Measurements from ENCODE around the gene COQ3. TPM values are rescaled to one million over a fixed set of nuclear protein-coding genes. Genes with fewer than 3 reads are reported as not detected.

Gene COQ3
- total and polyA plus RNA-seq, 2 of the 8 experiments (the other 6 are each of a cell fraction or from before 2014, with no cell fraction given) = 8.4 to 16.2 TPM

DNA sequence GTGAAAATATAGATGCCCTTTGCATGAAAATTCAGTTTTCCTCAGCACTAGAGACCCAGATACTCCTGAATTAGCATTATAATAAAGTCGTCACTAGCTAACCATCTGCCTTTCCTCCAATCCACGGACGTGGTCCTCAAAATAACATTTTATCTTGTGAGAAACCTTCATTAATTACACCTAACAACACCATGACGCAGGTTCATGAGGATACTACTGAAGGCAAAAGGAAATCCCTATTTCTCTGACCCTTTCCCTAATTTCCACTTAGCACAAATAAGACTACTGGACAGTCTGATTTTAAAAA lies 32.4 kb upstream of the COQ3 start:
- H3K27me3 ChIP-seq (replicated peaks in 1 of 4; ENCODE audit: control insufficient read depth in 3 of 4, extremely low read depth in 1 of 4, insufficient read depth in 3 of 4, low read length in 3 of 4) = no peaks in the 10 kb centered on the region
- no peak overlapping the region for H3K23ac ChIP-seq (ENCODE audit: insufficient read length)
- H2AK5ac ChIP-seq (ENCODE audit: low read depth, low read length) = no peak overlapping the region
- peak overlapping the region; percentile 63 to 75 for H3K4me2 ChIP-seq (ENCODE audit: insufficient read depth in 1 of 2, low read depth in 2 of 2, low read length in 2 of 2)
- peaks cover 13 to 14% of the 10 kb centered on the region in 2 experiments for H4K20me1 ChIP-seq (replicated peaks in 1 of 2; ENCODE audit: control insufficient read depth in 1 of 2, insufficient read depth in 2 of 2, low read length in 2 of 2)
- H2BK12ac ChIP-seq (ENCODE audit: low read depth, low read length) = no peak overlapping the region; the same call in 1 of the 2 replicates
- H3K79me2 ChIP-seq (ENCODE audit: control insufficient read depth in 1 of 2, insufficient read depth in 2 of 2, low read length in 2 of 2) = peaks cover 27 to 51% of the 10 kb centered on the region in 2 experiments
- H2BK15ac ChIP-seq (ENCODE audit: low read length) = no peak overlapping the region
- peaks cover 8% of the 10 kb centered on the region; the same call in 1 of the 2 replicates for H3K23me2 ChIP-seq (ENCODE audit: low read depth, low read length)
- 22% methylated on average over 4 of the region's 4 CpGs; no CpG with 5 or more reads in 1 of the 2 experiments for whole genome bisulfite sequencing, 2 experiments (ENCODE audit: extremely low coverage in 1 of 2, insufficient coverage in 1 of 2, insufficient read length in 1 of 2, insufficient replicate concordance in 2 of 2, low coverage in 1 of 2, low lambda C conversion rate in 2 of 2, missing lambda C conversion rate in 1 of 2)
- no peak overlapping the region for H3K56ac ChIP-seq (replicated peaks; ENCODE audit: insufficient read length, low read depth, low read length)
- ChIA-PET POLR2A (ENCODE audit: partially characterized antibody) (interaction anchor here (0.8 to 6.5 kb wide), 11 partner anchors 9 to 142 kb away, joined by 3 to 79 read pairs (median 5); partner anchors contain the start of genes CCNC, COQ3 and FAXC), CTCF (ENCODE audit: partially characterized antibody) (interaction anchor here (0.9 to 3.1 kb wide), 6 partner anchors 8 to 96 kb away, joined by 3 to 34 read pairs (median 4); partner anchors contain the start of gene FAXC)
- peak overlapping the region; percentile 34 for H4K91ac ChIP-seq (replicated peaks; ENCODE audit: insufficient read length, low read length)
- no peak overlapping the region; the same call in 1 of the 2 replicates for H2AFZ ChIP-seq (ENCODE audit: low read length)
- peak overlapping the region; percentile 97; the same call in 1 of the 2 replicates for H2BK5ac ChIP-seq (ENCODE audit: low read depth, low read length)
- no peaks in the 10 kb centered on the region for H3K9me3 ChIP-seq (ENCODE audit: insufficient read depth in 2 of 2, low read depth in 1 of 2, low read length in 1 of 2)
- H3K4me3 ChIP-seq (ENCODE audit: extremely low read depth in 1 of 4, insufficient read depth in 2 of 4, low read depth in 3 of 4, low read length in 4 of 4) = peak overlapping the region; percentile 79 to 99 (median 92)
- H2BK120ac ChIP-seq (replicated peaks; ENCODE audit: low read depth, low read length) = no peak overlapping the region
- H3K4me1 ChIP-seq (replicated peaks in 1 of 4; ENCODE audit: control insufficient read depth in 3 of 4, insufficient read depth in 4 of 4, low read length in 3 of 4) = peaks cover 0 to 11% (median 5%) of the 10 kb centered on the region in 4 experiments; a peak in 4 of 7 replicates
- no peak overlapping the region for H3K14ac ChIP-seq (ENCODE audit: insufficient read length)
- H4K8ac ChIP-seq (ENCODE audit: extremely low read depth, insufficient read depth, low read length) = no peak overlapping the region
- H3K4ac ChIP-seq (replicated peaks; ENCODE audit: insufficient read length, low read depth, low read length) = no peak overlapping the region
- DNase-seq (ENCODE audit: low read depth in 1 of 2, low spot score in 2 of 2) = no peak
- H3K79me1 ChIP-seq (ENCODE audit: low read depth, low read length) = no peaks in the 10 kb centered on the region
- no peak overlapping the region for H3K18ac ChIP-seq (ENCODE audit: extremely low read depth, low read length)
- H3K36me3 ChIP-seq (ENCODE audit: control insufficient read depth in 2 of 4, insufficient read depth in 4 of 4, low read length in 3 of 4) = peaks cover 0 to 16% (median 0%) of the 10 kb centered on the region in 4 experiments; a peak in 2 of 8 replicates
- H4K5ac ChIP-seq (ENCODE audit: insufficient read length, low read depth, low read length) = no peak overlapping the region
- H3K9ac ChIP-seq (replicated peaks in 1 of 4; ENCODE audit: extremely low read depth in 1 of 4, low read depth in 3 of 4, low read length in 3 of 4) = peak overlapping the region in 3 of 4 experiments; percentile 70 to 99 (median 97); a peak in 4 of 7 replicates
- no peak for FAIRE-seq
- H2BK20ac ChIP-seq (ENCODE audit: low read length) = no peak overlapping the region
- H3K27ac ChIP-seq (ENCODE audit: low read depth, low read length) = peak overlapping the region; percentile 68; the same call in 1 of the 2 replicates
- TF ChIP-seq HDAC6 (IDR thresholded peaks at IDR 0.05; ENCODE audit: low read depth, low read length) (no peak), TAF7 (optimal IDR thresholded peaks at IDR 0.05; ENCODE audit: borderline replicate concordance, low read depth, low read length) (no peak), FOSL1 (IDR thresholded peaks at IDR 0.05; ENCODE audit: insufficient read depth, low read depth, low read length) (no peak), SIN3A (conservative IDR thresholded peaks at IDR 0.05 in 1 of 2, IDR thresholded peaks at IDR 0.05 in 1 of 2; ENCODE audit: low read depth in 1 of 2, low read length in 2 of 2) (no peak), BACH1 (IDR thresholded peaks at IDR 0.05; ENCODE audit: low read length) (no peak), TBP (IDR thresholded peaks at IDR 0.05; ENCODE audit: low read depth, low read length) (no peak), GTF2F1 (IDR thresholded peaks at IDR 0.05; ENCODE audit: borderline replicate concordance, low read depth, low read length) (no peak), RXRA (IDR thresholded peaks at IDR 0.05; ENCODE audit: insufficient read depth, low read depth, low read length) (no peak), SUZ12 (IDR thresholded peaks at IDR 0.05; ENCODE audit: low read length) (no peak)
- TF ChIP-seq, protein P1, sequence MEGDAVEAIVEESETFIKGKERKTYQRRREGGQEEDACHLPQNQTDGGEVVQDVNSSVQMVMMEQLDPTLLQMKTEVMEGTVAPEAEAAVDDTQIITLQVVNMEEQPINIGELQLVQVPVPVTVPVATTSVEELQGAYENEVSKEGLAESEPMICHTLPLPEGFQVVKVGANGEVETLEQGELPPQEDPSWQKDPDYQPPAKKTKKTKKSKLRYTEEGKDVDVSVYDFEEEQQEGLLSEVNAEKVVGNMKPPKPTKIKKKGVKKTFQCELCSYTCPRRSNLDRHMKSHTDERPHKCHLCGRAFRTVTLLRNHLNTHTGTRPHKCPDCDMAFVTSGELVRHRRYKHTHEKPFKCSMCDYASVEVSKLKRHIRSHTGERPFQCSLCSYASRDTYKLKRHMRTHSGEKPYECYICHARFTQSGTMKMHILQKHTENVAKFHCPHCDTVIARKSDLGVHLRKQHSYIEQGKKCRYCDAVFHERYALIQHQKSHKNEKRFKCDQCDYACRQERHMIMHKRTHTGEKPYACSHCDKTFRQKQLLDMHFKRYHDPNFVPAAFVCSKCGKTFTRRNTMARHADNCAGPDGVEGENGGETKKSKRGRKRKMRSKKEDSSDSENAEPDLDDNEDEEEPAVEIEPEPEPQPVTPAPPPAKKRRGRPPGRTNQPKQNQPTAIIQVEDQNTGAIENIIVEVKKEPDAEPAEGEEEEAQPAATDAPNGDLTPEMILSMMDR (IDR thresholded peaks at IDR 0.05; ENCODE audit: control extremely low read depth in 1 of 3, insufficient read depth in 1 of 3, low read depth in 1 of 3, low read length in 3 of 3) = no peak

Measured in H1 (cell line).